IMR-90 (cell line): Measurements from ENCODE around the gene PFN1. TPM values are rescaled to one million over a fixed set of nuclear protein-coding genes. Genes with fewer than 3 reads are reported as not detected.

Experiments
- ATAC-seq: fragments of 200-7000 bp; cut with Tn5 transposase; 2 replicates; pipeline ENCODE4 v1.9.1; 2020; ENCODE audit warnings: low read depth, mild to moderate bottlenecking, moderate library complexity
- BruUV-seq: library from RNA; stranded (reverse); fragments of 400-500 nt; replicated peaks from 2 replicates; lab custom pipeline; 2021; lab: Mats Ljungman, UMichigan
- CTCF ChIA-PET: fragments of 300-600 bp; formaldehyde crosslinking; extraction: SDS; loops from one replicate; lab custom pipeline; 2021; ENCODE audit warnings: antibody characterized with exemption; lab: Yijun Ruan, JAX
- POLR2A ChIA-PET: fragments of 300-600 bp; sonication (Branson Sonifier 250); formaldehyde crosslinking; loops from one replicate; lab custom pipeline; 2022; ENCODE audit warnings: antibody characterized with exemption; ENCODE audit not compliant: unreplicated experiment; lab: Charles Lee
- DNase-seq: peaks from one replicate; pipeline ENCODE4 v3.0.0; 2013
- H2AFZ ChIP-seq: replicated peaks from 2 replicates; pipeline ENCODE3; 2013; ENCODE audit warnings: low read length, mild to moderate bottlenecking; ENCODE audit not compliant: poor library complexity
- H2AK5ac ChIP-seq: 2 replicates; pipeline ENCODE4 v1.6.1; 2013; ENCODE audit warnings: low read depth, low read length, inconsistent platforms
- H2AK9ac ChIP-seq: replicated peaks from 2 replicates; pipeline ENCODE3; 2013; ENCODE audit warnings: mild to moderate bottlenecking, low read depth, low read length, moderate library complexity; ENCODE audit not compliant: poor library complexity
- H2BK120ac ChIP-seq: 2 replicates; pipeline ENCODE4 v1.6.1; 2013; ENCODE audit warnings: low read depth, low read length, inconsistent platforms
- H2BK15ac ChIP-seq: 3 replicates; pipeline ENCODE4 v1.6.1; 2013; ENCODE audit warnings: low read depth, low read length, inconsistent platforms
- H2BK20ac ChIP-seq: 2 replicates; pipeline ENCODE4 v1.6.1; 2013; ENCODE audit warnings: low read depth, mild to moderate bottlenecking, inconsistent platforms, low read length, moderate library complexity
- H2BK5ac ChIP-seq: 2 replicates; pipeline ENCODE4 v1.6.1; 2013; ENCODE audit warnings: mild to moderate bottlenecking, low read depth, low read length, inconsistent platforms; ENCODE audit not compliant: poor library complexity, severe bottlenecking
- H3K14ac ChIP-seq: replicated peaks from 2 replicates; pipeline ENCODE4 v1.6.1; 2013; ENCODE audit warnings: low read depth, low read length, inconsistent platforms
- H3K18ac ChIP-seq: 2 replicates; pipeline ENCODE4 v1.6.1; 2013; ENCODE audit warnings: low read depth, low read length, control low read depth
- H3K23ac ChIP-seq: 2 replicates; pipeline ENCODE4 v1.6.1; 2013; ENCODE audit warnings: low read depth, low read length, inconsistent platforms
- H3K27ac ChIP-seq: 2 replicates; pipeline ENCODE4 v1.5.1; 2013; ENCODE audit warnings: mild to moderate bottlenecking, control low read depth, low read length; ENCODE audit not compliant: insufficient read depth
- H3K27me3 ChIP-seq: 2 replicates; pipeline ENCODE4 v1.6.1; 2013; ENCODE audit warnings: low read length; ENCODE audit not compliant: control insufficient read depth, insufficient read depth
- H3K36me3 ChIP-seq: 2 replicates; pipeline ENCODE4 v1.6.1; 2013; ENCODE audit warnings: low read length, mixed read lengths; ENCODE audit not compliant: control insufficient read depth, insufficient read depth
- H3K4ac ChIP-seq: 2 replicates; pipeline ENCODE4 v1.6.1; 2013; ENCODE audit warnings: low read depth, low read length, inconsistent platforms
- H3K4me1 ChIP-seq: 2 replicates; pipeline ENCODE4 v1.6.1; 2013; ENCODE audit warnings: low read length, mixed read lengths; ENCODE audit not compliant: control insufficient read depth, insufficient read depth
- H3K4me2 ChIP-seq: 2 replicates; pipeline ENCODE4 v1.6.1; 2013; ENCODE audit warnings: low read depth, mild to moderate bottlenecking, control low read depth, low read length, moderate library complexity
- H3K4me3 ChIP-seq: 2 replicates; pipeline ENCODE4 v1.5.1; 2013; ENCODE audit warnings: low read depth, mild to moderate bottlenecking, control low read depth, low read length, moderate library complexity; ENCODE audit not compliant: insufficient read depth
- H3K56ac ChIP-seq: 2 replicates; pipeline ENCODE4 v1.6.1; 2013; ENCODE audit warnings: low read length, inconsistent platforms; ENCODE audit not compliant: insufficient read depth; ENCODE audit errors: extremely low read depth
- H3K79me1 ChIP-seq, 2 experiments: 2 replicates each; pipeline ENCODE4 v1.6.1; 2013; ENCODE audit warnings: low read length in 2 of 2, inconsistent platforms in 1 of 2, low read depth in 1 of 2
- H3K9ac ChIP-seq: 2 replicates; pipeline ENCODE4 v1.6.1; 2013; ENCODE audit warnings: low read depth, low read length, control low read depth
- H3K9me1 ChIP-seq: 2 replicates; pipeline ENCODE4 v1.6.1; 2013; ENCODE audit warnings: low read length, inconsistent platforms; ENCODE audit not compliant: insufficient read depth
- H3K9me3 ChIP-seq: 2 replicates; pipeline ENCODE4 v1.6.1; 2013; ENCODE audit warnings: low read length; ENCODE audit not compliant: control insufficient read depth, insufficient read depth
- H4K20me1 ChIP-seq: 2 replicates; pipeline ENCODE4 v1.6.1; 2013; ENCODE audit warnings: low read length, inconsistent platforms; ENCODE audit not compliant: insufficient read depth
- H4K5ac ChIP-seq: 2 replicates; pipeline ENCODE4 v1.6.1; 2013; ENCODE audit warnings: mild to moderate bottlenecking, low read depth, low read length, control low read depth
- H4K8ac ChIP-seq, 2 experiments: 2 replicates each; pipeline ENCODE4 v1.6.1; 2013; ENCODE audit warnings: low read depth in 2 of 2, low read length in 2 of 2, control low read depth in 1 of 2, inconsistent platforms in 1 of 2
- H4K91ac ChIP-seq: 2 replicates; pipeline ENCODE4 v1.6.1; 2013; ENCODE audit warnings: low read depth, low read length, inconsistent platforms; ENCODE audit not compliant: insufficient read depth
- CEBPB ChIP-seq: IDR thresholded peaks from 2 replicates; pipeline ENCODE4 v1.6.1; 2012; ENCODE audit warnings: low read depth, low read length, improper control_type of control experiment
- CHD1 ChIP-seq: IDR thresholded peaks from 2 replicates; pipeline ENCODE4 v1.6.1; 2012; ENCODE audit warnings: low read depth, low read length, improper control_type of control experiment
- ELK1 ChIP-seq: fragments of 150-350 bp; IDR thresholded peaks from 2 replicates; pipeline ENCODE4 v1.6.1; 2016; ENCODE audit warnings: low read depth, mild to moderate bottlenecking, low read length, moderate library complexity, borderline replicate concordance
- FOS ChIP-seq: fragments of 150-350 bp; IDR thresholded peaks from 2 replicates; pipeline ENCODE4 v1.6.1; 2016; ENCODE audit warnings: low read depth, low read length
- MAZ ChIP-seq: IDR thresholded peaks from 2 replicates; pipeline ENCODE4 v1.6.1; 2012; ENCODE audit warnings: low read depth, mild to moderate bottlenecking, low read length, improper control_type of control experiment, moderate library complexity, borderline replicate concordance
- MXI1 ChIP-seq: IDR thresholded peaks from 2 replicates; pipeline ENCODE4 v1.6.1; 2012; ENCODE audit warnings: low read depth, mild to moderate bottlenecking, low read length, moderate library complexity, borderline replicate concordance
- NFE2L2 ChIP-seq: fragments of 150-350 bp; IDR thresholded peaks from 2 replicates; pipeline ENCODE4 v1.6.1; 2016; ENCODE audit warnings: low read depth, mild to moderate bottlenecking, low read length
- POLR2A ChIP-seq: IDR thresholded peaks from 2 replicates; pipeline ENCODE4 v1.6.1; 2012; ENCODE audit warnings: mild to moderate bottlenecking, low read depth, low read length
- RAD21 ChIP-seq: IDR thresholded peaks from 2 replicates; pipeline ENCODE4 v1.6.1; 2012; ENCODE audit warnings: low read length, improper control_type of control experiment
- RCOR1 ChIP-seq: IDR thresholded peaks from 2 replicates; pipeline ENCODE4 v1.6.1; 2012; ENCODE audit warnings: mild to moderate bottlenecking, low read length, improper control_type of control experiment; ENCODE audit not compliant: insufficient replicate concordance
- RFX5 ChIP-seq: IDR thresholded peaks from 2 replicates; pipeline ENCODE4 v1.8.0; 2012; ENCODE audit warnings: low read depth, mild to moderate bottlenecking, low read length, moderate library complexity
- SMC3 ChIP-seq: fragments of 150-350 bp; IDR thresholded peaks from 2 replicates; pipeline ENCODE4 v1.6.1; 2016; ENCODE audit warnings: low read depth, mild to moderate bottlenecking, antibody characterized with exemption, low read length, moderate library complexity
- USF2 ChIP-seq: fragments of 150-350 bp; IDR thresholded peaks from 2 replicates; pipeline ENCODE4 v1.6.1; 2017; ENCODE audit warnings: mild to moderate bottlenecking, antibody characterized with exemption, low read length, low read depth
- WGBS, 2 experiments: methylation state at CpG; one replicate each; pipeline versions ENCODE4 v1.1.5 to v1.1.7; 2013; ENCODE audit warnings: missing lambda C conversion rate in 2 of 2; ENCODE audit not compliant: insufficient read length in 1 of 2; ENCODE audit errors: extremely low coverage in 2 of 2; 5-methylcytosine and 5-hydroxymethylcytosine counted together
- dilution Hi-C: fragments of 300-500 bp; cut with HindIII; formaldehyde crosslinking; loops from one replicate; pipeline ENCODE4 v1.14.3; 2018; ENCODE audit warnings: low sequenced_read_pairs; ENCODE audit not compliant: unreplicated experiment
- in situ Hi-C: fragments of 300-500 bp; cut with MboI; formaldehyde crosslinking; loops from 3 replicates; pipeline ENCODE4 v1.14.3; 2019; ENCODE audit warnings: low sequenced_read_pairs, inconsistent platforms, mixed read lengths
- intact Hi-C: fragments of 100-400 bp; cut with micrococcal nuclease; formaldehyde crosslinking; loops from 2 replicates; pipeline ENCODE4 v1.10.0; 2022
- polyA plus RNA-seq, 3 experiments: library from polyadenylated mRNA; depleted of rRNA; stranded (reverse); fragments of >200 nt; gene quantifications; 2 replicates each; pipeline ENCODE4 v1.2.3, GENCODE V29; 2012; ENCODE audit warnings: low replicate concordance in 1 of 3
- total RNA-seq: library from RNA; depleted of rRNA; stranded (reverse); fragments of >200 nt; gene quantifications from 2 replicates; pipeline ENCODE4 v1.2.3, GENCODE V29; 2012

The PFN1 gene
- total and polyA plus RNA-seq, 2 of the 4 experiments (the other 2 are of a cell fraction) = 348 to 1,671 TPM

GRCh38 chr17:4936436-4936835 is 11.9 kb downstream of the PFN1 start:
- intact Hi-C loops (no loop called here), dilution Hi-C loops (no loop called here), in situ Hi-C loops (no loop called here)
- Histone ChIP-seq H2BK15ac (no peak overlapping the region), H3K14ac (no peak overlapping the region), H3K23ac (no peak overlapping the region), H2BK120ac (no peak overlapping the region), H4K8ac (no peak overlapping the region), H3K27me3 (no peaks in the 10 kb centered on the region), H3K56ac (no peak overlapping the region), H2AFZ (no peak overlapping the region), H3K9me1 (peaks cover 17% of the 10 kb centered on the region), H3K36me3 (peaks cover 19% of the 10 kb centered on the region), H3K4me3 (no peak overlapping the region), H3K4me2 (no peak overlapping the region), H3K27ac (no peak overlapping the region), H2AK9ac (no peak overlapping the region), H3K4me1 (peaks cover 14% of the 10 kb centered on the region), H4K91ac (no peak overlapping the region), H2BK5ac (no peak overlapping the region), H4K20me1 (0 out of 2 replicates have a peak, but pooled peaks cover 7% of the 10 kb centered on the region), H3K4ac (no peak overlapping the region), H4K5ac (no peak overlapping the region), H3K79me1 (peaks cover 17 to 28% of the 10 kb centered on the region in 2 experiments; a peak in 3 of 4 replicates), H2BK20ac (no peak overlapping the region), H2AK5ac (no peak overlapping the region), H3K18ac (no peak overlapping the region), H3K9ac (no peak overlapping the region), H3K9me3 (no peaks in the 10 kb centered on the region)
- ChIA-PET POLR2A (no interaction called here), CTCF (interaction anchor here (1.5 kb wide), 1 partner anchor 27 kb away, joined by 3 read pairs; no protein-coding TSS in a partner anchor)
- BruUV-seq = no TSS peak
- DNase-seq (no peak), ATAC-seq (no peak)
- TF ChIP-seq POLR2A = no peak
- TF ChIP-seq CEBPB = no peak
- TF ChIP-seq FOS = no peak
- no peak for TF ChIP-seq MAZ
- no peak for TF ChIP-seq MXI1
- TF ChIP-seq SMC3 = no peak
- TF ChIP-seq RFX5 = no peak
- no peak for TF ChIP-seq RCOR1
- TF ChIP-seq CHD1 = no peak
- no peak for TF ChIP-seq NFE2L2
- TF ChIP-seq RAD21 = no peak
- no peak for TF ChIP-seq ELK1
- TF ChIP-seq USF2 = no peak
- 80% methylated on average over 1 of the region's 3 CpGs; no CpG with 5 or more reads in 1 of the 2 experiments for WGBS, 2 experiments
